ENCODE data around the gene CA5A.
"Not testable (repeated sequence)": the region's sequence is repeated elsewhere in the genome, so short reads cannot be mapped to it uniquely, and the experiment has no call there.

The CA5A gene

DNA sequence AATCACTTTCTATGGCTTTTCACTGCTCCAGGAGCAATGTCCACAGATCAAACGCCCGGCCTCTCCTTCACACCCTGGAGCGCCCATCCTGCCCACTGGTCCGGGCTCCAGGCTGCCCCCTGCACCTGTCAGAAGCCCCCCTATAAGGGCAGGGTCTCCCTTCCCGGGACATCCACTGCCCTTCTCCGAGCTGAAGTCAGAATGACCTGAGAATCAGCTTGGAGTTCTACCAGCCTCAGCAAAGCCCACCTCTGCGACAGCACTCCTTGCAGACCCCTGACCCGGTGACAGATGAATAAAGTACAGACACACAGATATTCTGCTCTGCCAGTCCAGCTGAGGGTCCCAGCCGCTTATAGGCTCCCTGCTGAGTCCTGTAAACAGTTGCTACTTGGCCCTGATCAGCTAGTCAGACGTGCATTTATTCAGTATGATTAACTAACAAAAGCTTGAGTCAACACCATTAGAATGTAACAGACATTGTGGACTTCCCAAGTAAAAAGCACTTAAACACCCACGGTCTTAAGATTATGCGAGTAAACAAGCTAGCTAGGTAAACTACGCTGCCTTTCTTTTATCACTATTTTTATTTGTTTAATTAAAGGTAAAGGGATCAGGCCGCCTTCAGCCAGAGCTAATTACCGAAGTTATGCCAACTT is 71.9 kb downstream of the CA5A start:
- no peak for FAIRE-seq

GRCh38 chr16:87863327-87863635 is 73.0 kb downstream of the CA5A start:
- FAIRE-seq, result not testable (repeated sequence)

DNA sequence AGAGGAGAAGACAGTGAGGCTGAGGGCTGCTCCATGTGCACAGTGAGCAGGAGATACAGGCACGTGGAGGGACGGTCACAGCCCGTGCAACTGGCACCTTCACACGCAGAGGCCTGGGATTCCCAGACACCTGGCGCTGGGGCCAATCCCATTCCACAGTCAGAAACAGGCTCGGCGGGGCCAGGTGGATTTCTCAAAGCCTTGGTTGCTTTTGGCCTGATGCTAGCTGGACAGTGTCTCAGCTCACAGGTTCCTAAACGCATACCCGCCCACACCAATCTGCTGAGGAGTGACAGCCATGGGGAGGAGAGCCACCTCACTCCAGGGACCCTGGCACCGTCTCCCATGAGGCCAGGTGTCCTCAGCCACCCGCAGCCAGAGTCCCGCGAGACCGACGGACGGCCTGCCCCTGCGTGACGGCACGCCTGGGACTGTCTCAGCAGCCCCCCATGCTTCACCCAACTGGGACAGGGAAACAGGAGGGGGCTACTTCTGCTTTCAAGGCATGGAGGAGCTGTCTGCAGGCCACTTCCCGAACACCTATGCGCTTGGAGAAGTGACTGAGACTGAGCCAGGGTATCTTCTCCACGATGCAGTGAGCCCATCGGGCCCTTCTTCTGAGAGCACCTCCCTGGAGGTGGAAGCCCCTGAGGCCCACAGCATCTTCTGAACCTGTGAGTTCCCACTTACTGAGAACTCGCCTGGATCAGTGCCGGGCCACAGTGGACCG is 73.6 kb downstream of the CA5A start:
- FAIRE-seq, result not testable (repeated sequence)

DNA sequence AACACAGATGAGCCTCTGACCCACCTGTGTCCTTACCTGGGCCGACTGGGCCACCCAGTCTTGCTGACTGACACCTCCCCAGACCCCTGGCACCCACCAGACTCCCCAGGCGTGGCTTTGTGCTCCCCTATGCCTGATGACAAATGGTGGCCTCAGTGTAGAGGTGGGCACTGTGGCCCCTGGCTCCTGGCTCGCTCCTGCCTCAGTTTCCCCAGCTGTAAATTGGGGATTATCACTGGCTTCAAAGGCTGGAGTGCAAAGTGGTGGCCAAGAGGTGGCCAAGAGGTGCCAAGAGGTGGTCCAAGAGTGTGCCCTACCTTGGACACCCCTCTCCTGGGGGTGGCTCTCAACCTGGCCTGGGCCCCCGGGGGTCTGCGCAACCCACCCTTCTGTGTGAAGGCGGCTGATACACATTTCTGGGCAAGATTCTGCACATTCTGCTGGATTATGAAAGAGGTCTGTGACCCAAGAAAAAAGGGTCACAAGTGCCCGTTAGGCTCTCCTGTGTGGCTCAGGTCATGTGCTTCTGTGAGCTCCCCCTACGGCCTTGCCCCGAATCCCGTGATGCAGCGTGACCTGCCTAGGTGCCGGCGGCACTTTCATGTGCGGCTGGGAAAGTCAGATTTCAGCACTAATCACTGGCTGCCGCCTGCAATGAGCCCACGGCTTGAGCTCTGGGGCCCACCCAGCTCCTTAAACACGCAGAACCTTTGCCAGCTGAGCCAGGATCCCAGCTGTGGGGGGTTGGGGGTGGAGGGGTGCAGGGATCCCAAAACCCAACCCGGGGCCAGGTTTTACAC is 74.8 kb downstream of the CA5A start:
- not testable (repeated sequence) for FAIRE-seq

- FAIRE-seq, result no peak
Measured at GRCh38 chr16:87860553-87861299, 75.6 kb downstream of the CA5A start.

DNA sequence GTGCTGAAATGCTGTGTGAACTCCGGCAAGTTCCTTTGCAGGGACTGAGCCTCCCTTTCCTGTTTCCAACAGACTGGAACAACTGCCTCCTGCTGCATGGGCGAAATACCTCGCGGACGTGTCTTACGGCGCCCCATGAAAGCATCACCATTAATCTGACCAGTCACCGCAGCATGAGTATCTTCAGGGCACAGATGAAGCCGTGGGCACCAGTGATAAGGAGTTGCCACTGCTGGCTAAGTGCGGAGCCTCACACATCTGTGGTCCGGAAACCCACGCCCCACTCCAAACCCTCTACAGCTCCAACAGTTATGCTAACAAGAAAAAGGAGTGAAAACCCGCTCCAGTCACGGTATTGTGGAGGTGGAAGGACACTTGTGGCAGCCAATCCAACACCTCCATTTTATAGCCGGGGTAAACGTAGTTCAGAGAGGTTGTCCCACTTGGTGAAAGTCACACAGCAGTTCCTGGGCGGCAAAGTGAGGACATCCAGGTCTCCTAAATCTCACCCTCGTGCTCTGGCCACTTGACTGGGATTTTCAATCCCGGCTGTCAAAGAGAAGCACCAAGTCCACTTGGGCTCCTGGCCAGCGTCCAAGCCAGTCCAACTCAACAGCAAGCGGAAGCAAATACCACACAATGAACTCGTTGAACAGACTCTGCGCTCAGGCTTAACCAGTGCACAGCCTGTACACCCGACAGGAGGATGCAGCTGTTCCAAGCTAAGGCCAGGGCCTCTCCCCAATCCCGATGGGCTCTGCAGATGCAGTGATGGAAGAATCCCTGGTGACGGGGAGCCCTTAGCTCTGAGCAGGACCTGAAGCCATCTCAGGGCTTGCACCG is 78.0 kb downstream of the CA5A start:
- FAIRE-seq, result not testable (repeated sequence)

- FAIRE-seq, result no peak
Measured at GRCh38 chr16:87856791-87857228, 79.5 kb downstream of the CA5A start.

GRCh38 chr16:87855852-87856715 is 80.2 kb downstream of the CA5A start:
- no peak for FAIRE-seq

GRCh38 chr16:87854907-87855683 is 81.2 kb downstream of the CA5A start:
- no peak for FAIRE-seq

DNA sequence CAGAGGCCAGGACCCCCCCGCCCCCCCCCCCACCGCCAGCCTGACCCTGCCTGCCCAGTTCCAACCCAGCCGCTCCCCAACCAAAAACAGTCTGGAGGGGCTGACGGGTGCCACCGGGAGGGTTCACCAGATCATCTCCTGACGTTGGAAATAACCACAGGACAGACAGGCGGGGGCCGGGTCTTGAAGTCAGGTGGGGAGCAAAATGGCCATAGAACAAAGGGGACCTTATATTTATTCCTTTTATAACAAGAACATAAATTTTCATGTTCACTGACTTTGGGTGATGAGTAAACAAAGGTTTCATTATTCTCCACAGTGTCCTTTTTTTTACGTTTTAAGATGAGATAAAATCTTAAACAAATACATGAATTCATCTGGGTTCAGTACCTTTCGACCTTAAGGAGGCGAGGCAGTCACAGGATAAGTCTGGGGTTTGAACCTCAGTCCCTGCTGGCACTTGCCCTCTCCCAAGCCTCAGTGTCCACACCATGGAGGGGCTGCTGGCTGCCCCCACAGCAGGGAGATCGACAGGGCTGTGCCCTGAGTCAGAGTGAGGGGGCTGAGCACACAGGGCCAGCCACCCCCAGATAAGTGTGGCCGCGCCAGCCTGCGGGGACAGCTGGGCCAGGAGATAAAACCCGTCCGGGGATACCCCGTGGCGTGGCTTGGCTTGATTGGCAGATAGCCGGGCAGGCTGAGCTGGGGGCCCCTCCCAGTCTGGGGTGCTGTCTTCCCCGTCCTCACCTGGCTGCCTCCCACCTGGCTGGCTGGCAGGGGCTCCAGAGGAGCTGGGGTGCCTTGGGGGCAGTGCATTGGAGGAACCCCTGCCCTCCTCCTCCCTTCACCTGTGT is 82.0 kb downstream of the CA5A start:
- no peak for FAIRE-seq

DNA sequence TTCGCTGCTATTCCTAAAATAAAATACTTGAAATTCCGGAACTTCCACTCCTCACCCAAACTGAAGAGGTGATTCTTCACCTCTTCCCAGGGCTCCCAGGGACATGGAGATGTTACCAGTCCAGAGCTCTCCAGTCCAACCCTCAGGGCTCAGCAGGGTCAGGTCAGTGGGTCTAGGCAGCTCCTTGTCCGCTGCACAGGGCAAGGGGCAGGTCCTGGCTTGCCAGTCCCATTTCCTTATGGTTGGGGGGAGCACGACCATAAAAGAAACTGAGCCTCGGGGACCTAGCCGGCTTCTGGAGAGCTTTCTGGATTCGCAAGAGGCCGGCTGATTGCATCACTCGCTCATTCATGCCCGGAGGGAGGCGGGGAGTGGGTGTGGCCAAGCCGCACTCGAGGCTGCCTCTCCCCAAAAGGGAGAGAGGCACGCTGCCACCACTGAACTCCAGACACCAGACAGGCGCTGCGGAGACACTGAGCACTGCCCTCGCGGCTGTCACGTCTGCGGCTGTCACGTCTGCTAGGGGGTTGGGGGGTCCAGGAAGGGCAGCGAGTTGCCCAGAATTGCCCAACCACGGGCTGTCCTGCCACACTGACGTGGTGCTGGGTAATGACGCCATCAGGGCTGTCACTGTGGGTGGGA is 82.8 kb downstream of the CA5A start:
- no peak for FAIRE-seq

GRCh38 chr16:87851601-87852000 is 84.7 kb downstream of the CA5A start:
- no peak for FAIRE-seq

DNA sequence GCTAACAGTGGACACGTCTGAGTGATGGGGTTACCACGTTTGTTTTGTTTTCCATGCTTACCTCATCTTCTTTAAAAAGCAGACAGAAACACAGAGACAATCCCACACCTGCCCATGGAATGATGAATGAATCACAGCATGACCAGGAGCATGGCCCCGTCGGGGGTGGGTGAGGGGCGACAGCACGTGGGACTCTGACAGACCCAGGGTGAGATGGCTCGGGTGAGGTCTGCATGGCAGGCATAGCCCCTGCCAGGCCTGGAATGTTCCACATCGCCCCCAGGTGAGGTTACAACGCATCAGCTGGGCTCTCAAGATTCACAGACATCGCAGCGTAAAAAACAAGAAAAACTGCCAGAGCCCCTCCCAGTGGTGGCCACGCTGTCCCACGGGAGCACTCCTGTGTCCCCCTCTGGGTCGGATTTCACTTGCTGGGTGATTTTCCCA is 85.2 kb downstream of the CA5A start:
- no peak for FAIRE-seq

GRCh38 chr16:87850009-87851006 is 86.0 kb downstream of the CA5A start:
- no peak for FAIRE-seq

DNA sequence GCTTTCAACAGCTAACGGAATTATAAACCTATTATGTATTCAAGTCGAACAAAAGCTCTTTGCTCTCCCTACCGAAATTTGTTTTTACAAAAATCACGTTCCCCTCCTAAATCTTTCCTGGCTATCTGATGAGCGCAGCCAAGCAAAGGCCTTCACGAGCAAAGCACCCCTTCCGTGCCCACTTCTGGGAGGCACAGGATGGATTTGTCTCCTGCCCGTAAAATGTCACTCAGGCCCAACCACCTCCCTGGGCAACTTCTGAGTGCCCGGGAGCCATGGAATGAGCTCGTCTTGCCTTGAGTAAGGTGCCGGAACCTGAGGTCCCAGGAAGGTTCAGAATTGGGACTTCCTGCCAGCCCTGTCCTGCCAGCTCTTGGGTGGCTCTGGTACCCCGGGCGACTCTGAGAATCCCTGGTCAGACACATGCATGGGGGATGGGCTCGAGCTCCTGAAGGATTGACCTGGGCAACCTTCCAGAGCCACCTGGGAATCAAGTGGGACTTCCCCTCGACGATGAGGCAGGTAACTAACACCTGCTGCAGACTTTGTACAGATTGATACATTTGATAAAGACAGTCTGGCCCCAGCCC is 86.8 kb downstream of the CA5A start:
- no peak for FAIRE-seq

DNA sequence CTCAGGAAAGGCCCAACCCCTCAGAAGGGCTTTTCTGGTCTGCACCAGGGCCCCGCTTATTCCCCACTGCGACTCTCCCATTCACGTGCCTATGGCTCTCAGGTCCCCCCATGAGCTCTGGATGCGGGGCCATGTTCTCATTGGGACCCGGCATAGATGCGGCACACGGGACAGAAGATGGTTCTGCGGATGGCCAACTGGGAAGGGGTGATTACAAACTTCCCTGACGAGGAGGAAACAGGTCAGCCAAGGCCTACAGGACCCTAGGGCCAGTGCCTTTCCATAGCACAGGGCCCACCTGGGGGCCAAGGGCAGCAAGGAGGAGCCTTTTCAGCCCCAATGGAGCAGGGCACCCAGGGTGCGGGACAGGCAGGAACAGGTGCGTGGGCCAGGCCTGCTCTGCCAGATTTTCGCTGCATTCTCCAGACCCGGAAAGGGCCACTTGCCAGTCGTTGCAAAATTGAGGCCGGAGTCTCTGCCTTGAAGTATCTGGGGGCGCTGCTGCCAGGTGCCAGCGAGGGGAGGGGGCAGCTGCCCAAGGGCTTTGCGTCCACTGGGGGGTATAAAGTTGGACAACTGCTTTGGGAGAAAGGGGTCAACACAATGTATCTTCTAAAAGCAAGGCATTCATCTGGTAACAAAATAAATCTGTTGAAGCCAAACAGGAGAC is 87.5 kb downstream of the CA5A start:
- no peak for FAIRE-seq

Data from A204.1 (cell line).